Measurements from ENCODE around the gene GADD45A. TPM values are rescaled to one million over a fixed set of nuclear protein-coding genes. Genes with fewer than 3 reads are reported as not detected.
A peak's percentile ranks its signal among the peaks of the same experiment; 100 is the strongest.

GADD45A gene
- total RNA-seq, 1 donor from 2014 or later = 28.6 TPM

GRCh38 chr1:67685558-67686266, 711 bp downstream of the GADD45A start:
- Histone ChIP-seq H3K4me2 (peak overlapping the region; percentile 98), H2AFZ (replicated peaks) (peak overlapping the region; percentile 3)
- H3K9me3 Mint-ChIP-seq = no peaks in the 10 kb centered on the region

GRCh38 chr1:67686267-67687197, 1.5 kb downstream of the GADD45A start:
- Histone ChIP-seq H3K27ac (peak overlapping the region; percentile 92), H3K4me3 (peak overlapping the region; percentile 91), H3K4me2 (peak overlapping the region; percentile 98), H3K9ac (peak overlapping the region; percentile 67), H3K4me1 (peaks cover 22% of the 10 kb centered on the region), H3K9me3 (ENCODE audit: low read depth) (no peaks in the 10 kb centered on the region), H3K27me3 (no peaks in the 10 kb centered on the region), H2AFZ (replicated peaks) (peak overlapping the region; percentile 3), H3K79me2 (ENCODE audit: low read depth) (peaks cover 33% of the 10 kb centered on the region), H3K36me3 (peaks cover 8% of the 10 kb centered on the region), H4K20me1 (ENCODE audit: low read depth) (peaks cover 37% of the 10 kb centered on the region), H3F3A (ENCODE audit: low read depth) (peaks cover 33% of the 10 kb centered on the region)
- H3K36me3 Mint-ChIP-seq = peaks cover 5% of the 10 kb centered on the region
- peaks cover 34% of the 10 kb centered on the region for H3K4me1 Mint-ChIP-seq
- H3K27me3 Mint-ChIP-seq (ENCODE audit: insufficient read depth, low read depth) = peaks cover 10% of the 10 kb centered on the region
- H3K27ac Mint-ChIP-seq = peak overlapping the region; percentile 96
- no peaks in the 10 kb centered on the region for H3K9me3 Mint-ChIP-seq
- peak; percentile 15 for TF ChIP-seq EZH2phosphoT487 (IDR thresholded peaks at IDR 0.05)
- no peak for TF ChIP-seq EZH2 (IDR thresholded peaks at IDR 0.05)
- peak overlapping the region; percentile 98 for H3K4me3 Mint-ChIP-seq
- DNase-seq (ENCODE audit: low spot score) = peak; percentile 83

More at GRCh38 chr1:67685558-67686266, 711 bp downstream of the GADD45A start:
- Histone ChIP-seq H3F3A (ENCODE audit: low read depth) (peaks cover 33% of the 10 kb centered on the region), H3K4me1 (peaks cover 22% of the 10 kb centered on the region), H3K27me3 (no peaks in the 10 kb centered on the region), H3K79me2 (ENCODE audit: low read depth) (peaks cover 33% of the 10 kb centered on the region), H3K9me3 (ENCODE audit: low read depth) (no peaks in the 10 kb centered on the region), H4K20me1 (ENCODE audit: low read depth) (peaks cover 37% of the 10 kb centered on the region), H3K4me3 (peak overlapping the region; percentile 91), H3K9ac (peak overlapping the region; percentile 67), H3K27ac (peak overlapping the region; percentile 92), H3K36me3 (peaks cover 8% of the 10 kb centered on the region)
- H3K27ac Mint-ChIP-seq = no peak overlapping the region
- H3K27me3 Mint-ChIP-seq (ENCODE audit: insufficient read depth, low read depth) = peaks cover 10% of the 10 kb centered on the region
- peak; percentile 56 for DNase-seq (ENCODE audit: low spot score)
- H3K4me1 Mint-ChIP-seq = peaks cover 34% of the 10 kb centered on the region
- H3K4me3 Mint-ChIP-seq = peak overlapping the region; percentile 98
- peaks cover 5% of the 10 kb centered on the region for H3K36me3 Mint-ChIP-seq
- TF ChIP-seq EZH2 (IDR thresholded peaks at IDR 0.05) (no peak), EZH2phosphoT487 (IDR thresholded peaks at IDR 0.05) (peak; percentile 36), CTCF (IDR thresholded peaks at IDR 0.05) (peak; percentile 4)

- Histone ChIP-seq H3K9ac (no peak overlapping the region), H3K9me3 (ENCODE audit: low read depth) (no peaks in the 10 kb centered on the region), H3K36me3 (peaks cover 8% of the 10 kb centered on the region), H3K4me2 (peak overlapping the region; percentile 98), H3K79me2 (ENCODE audit: low read depth) (peaks cover 33% of the 10 kb centered on the region), H3K27me3 (no peaks in the 10 kb centered on the region), H3F3A (ENCODE audit: low read depth) (peaks cover 33% of the 10 kb centered on the region), H3K4me1 (peaks cover 22% of the 10 kb centered on the region), H3K27ac (peak overlapping the region; percentile 92), H2AFZ (replicated peaks) (no peak overlapping the region), H4K20me1 (ENCODE audit: low read depth) (peaks cover 37% of the 10 kb centered on the region), H3K4me3 (peak overlapping the region; percentile 91)
- Mint-ChIP-seq H3K4me1 (peaks cover 34% of the 10 kb centered on the region), H3K36me3 (peaks cover 5% of the 10 kb centered on the region), H3K27me3 (ENCODE audit: insufficient read depth, low read depth) (peaks cover 10% of the 10 kb centered on the region), H3K9me3 (no peaks in the 10 kb centered on the region), H3K4me3 (peak overlapping the region; percentile 98), H3K27ac (peak overlapping the region; percentile 96)
- TF ChIP-seq EZH2 (IDR thresholded peaks at IDR 0.05) (no peak), CTCF (IDR thresholded peaks at IDR 0.05) (no peak), EZH2phosphoT487 (IDR thresholded peaks at IDR 0.05) (no peak)
- DNase-seq (ENCODE audit: low spot score) = no peak
Measured at GRCh38 chr1:67687198-67687545, 2.2 kb downstream of the GADD45A start.
